PC-9 (cell line): ENCODE data around the gene SMARCC2.

ENCODE experiments used
- CTCF ChIP-seq: fragments of 200-600 bp; sonication (generic); conservative IDR thresholded peaks from 2 replicates; pipeline ENCODE4 v1.6.1; 2017; ENCODE audit warnings: mixed run types, antibody characterized with exemption, mild to moderate bottlenecking, moderate library complexity
- EZH2 ChIP-seq: fragments of 200-600 bp; sonication (generic); IDR thresholded peaks from 2 replicates; pipeline ENCODE4 v1.8.0; 2017; ENCODE audit warnings: antibody characterized with exemption, low read depth

GRCh38 chr12:56134897-56135296 is 54.4 kb downstream of the SMARCC2 start:
- TF ChIP-seq EZH2 (no peak), CTCF (no peak)
